VCaP (cell line): Measurements from ENCODE around the gene WNT2.

Experiments
- H3K27ac ChIP-seq: fragments of 450-650 bp; 2 replicates; pipeline ENCODE4 v1.5.1; 2017
- TF ChIP-seq, protein P1 (sequence below): fragments of 450-650 bp; conservative IDR thresholded peaks from 2 replicates; pipeline ENCODE4 v1.5.1; 2017; ENCODE audit warnings: mild to moderate bottlenecking, moderate library complexity

WNT2 gene

DNA sequence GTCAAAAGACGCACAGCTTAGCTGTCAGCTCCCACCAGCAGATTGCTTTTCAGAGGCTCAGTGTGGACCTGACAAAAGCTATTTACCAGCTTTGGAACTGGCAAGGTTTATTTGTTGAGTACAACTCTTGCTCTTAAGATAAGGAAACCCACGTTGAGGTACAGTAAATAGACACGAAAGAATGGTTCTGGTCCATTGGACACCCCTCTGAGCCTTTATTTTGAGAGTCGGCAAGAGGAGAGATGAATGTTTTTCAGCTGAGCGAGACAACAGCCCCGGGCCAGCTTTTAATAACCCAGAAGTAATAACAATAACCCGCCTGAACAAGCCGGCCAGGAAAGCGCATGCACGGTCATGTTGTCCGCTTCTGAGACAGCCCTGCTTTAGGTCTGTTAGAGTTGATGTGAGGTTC lies 49.0 kb downstream of the WNT2 start:
- TF ChIP-seq, protein P1, sequence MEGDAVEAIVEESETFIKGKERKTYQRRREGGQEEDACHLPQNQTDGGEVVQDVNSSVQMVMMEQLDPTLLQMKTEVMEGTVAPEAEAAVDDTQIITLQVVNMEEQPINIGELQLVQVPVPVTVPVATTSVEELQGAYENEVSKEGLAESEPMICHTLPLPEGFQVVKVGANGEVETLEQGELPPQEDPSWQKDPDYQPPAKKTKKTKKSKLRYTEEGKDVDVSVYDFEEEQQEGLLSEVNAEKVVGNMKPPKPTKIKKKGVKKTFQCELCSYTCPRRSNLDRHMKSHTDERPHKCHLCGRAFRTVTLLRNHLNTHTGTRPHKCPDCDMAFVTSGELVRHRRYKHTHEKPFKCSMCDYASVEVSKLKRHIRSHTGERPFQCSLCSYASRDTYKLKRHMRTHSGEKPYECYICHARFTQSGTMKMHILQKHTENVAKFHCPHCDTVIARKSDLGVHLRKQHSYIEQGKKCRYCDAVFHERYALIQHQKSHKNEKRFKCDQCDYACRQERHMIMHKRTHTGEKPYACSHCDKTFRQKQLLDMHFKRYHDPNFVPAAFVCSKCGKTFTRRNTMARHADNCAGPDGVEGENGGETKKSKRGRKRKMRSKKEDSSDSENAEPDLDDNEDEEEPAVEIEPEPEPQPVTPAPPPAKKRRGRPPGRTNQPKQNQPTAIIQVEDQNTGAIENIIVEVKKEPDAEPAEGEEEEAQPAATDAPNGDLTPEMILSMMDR = no peak
- no peak overlapping the region; the same call in 1 of the 2 replicates for H3K27ac ChIP-seq

DNA sequence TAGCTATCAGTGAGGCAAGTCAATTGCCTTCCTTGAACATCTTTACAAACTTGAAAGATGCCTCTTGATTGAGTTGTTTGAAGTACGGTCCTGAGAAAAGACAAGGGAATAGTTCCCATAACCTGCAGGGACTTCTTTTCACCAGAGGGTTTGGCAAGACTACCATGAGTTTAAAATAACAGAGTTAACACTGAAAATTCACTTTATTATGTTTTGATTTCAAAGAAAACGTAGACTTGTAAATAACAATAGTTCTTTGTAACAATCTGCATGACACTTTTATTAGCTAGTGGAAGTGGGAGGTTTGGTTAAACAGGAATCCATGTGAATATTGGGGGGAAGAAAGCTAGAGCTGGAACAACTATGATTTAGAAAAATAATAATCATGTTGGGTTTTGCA lies 49.5 kb downstream of the WNT2 start:
- TF ChIP-seq, protein P1 = no peak
- H3K27ac ChIP-seq = no peak overlapping the region; the same call in 1 of the 2 replicates

DNA sequence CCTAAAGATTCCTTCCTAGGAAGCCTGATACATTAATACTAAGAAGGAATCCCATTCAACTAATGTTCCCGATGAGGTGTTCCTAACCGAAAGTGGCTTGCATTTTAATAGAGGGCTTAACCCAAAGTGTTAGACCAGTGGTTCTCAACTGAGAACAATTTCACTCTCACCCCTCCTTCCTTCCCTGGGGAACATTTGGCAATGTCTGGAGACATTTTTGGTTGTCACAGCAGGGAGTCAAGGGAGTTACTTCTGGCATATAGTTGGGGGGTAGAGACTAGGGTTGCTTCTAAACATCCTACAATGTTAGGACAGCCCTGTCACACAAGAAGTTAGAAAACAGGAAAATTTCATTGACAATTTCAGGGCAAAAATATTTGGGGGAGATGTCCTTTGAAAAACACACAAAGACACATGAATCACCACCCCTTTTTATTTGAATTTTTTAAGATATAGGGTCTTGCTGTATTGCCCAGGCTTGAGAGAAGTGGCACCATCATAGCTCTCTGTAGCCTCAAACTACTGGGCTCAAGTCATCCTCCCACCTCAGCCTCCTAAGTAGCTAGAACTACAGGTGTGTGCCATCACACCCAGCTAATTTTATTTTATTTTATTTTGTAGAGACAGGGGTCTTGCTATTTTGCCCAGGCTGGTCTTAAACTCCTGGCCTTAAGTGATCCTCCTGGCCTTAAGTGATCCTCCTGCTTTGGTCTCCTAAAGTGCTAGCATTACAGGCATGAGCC lies 50.7 kb downstream of the WNT2 start:
- H3K27ac ChIP-seq = no peak overlapping the region

DNA sequence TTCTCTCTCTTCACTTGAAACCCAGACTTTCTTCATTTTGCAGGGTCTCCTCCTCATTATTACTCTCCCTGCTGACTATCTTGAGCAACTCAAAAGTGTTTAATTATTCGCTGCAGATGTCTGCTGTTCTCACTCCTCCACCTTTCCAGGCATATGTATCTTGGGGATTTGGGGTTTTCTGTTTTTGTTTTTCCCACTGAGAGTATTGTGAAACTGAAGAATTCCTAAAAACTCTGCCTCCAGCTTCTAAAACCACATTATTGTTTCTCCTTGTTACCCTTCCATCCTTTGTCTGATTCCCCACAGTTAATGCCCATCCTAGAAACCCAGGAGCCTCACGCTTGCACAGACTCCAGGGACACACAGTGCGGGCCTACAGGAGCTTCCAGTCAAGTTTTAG lies 51.3 kb downstream of the WNT2 start:
- TF ChIP-seq, protein P1 = no peak
- H3K27ac ChIP-seq = no peak overlapping the region

More for the DNA sequence above, 50.7 kb downstream of the WNT2 start:
- TF ChIP-seq, protein P1 = no peak

DNA sequence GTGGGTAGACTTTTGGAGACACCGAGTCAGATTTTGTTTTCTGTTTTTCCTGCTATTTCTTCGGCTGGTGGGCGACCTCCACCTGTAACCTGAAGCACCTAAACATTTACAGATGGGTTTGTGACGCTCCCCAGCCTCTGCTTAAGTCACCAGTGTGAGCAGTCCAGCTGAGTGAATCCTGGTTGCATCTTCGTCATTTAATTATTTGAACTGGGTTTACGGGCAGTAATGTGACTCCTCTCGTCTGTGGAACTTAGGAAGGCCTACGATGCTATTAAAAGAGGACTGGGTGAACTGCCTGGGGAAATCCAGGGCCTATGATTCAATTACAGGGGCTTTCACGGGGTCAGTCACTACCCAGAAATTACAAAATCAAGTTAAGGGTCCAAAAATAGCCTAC lies 52.5 kb downstream of the WNT2 start:
- no peak overlapping the region for H3K27ac ChIP-seq
- TF ChIP-seq, protein P1 = no peak

DNA sequence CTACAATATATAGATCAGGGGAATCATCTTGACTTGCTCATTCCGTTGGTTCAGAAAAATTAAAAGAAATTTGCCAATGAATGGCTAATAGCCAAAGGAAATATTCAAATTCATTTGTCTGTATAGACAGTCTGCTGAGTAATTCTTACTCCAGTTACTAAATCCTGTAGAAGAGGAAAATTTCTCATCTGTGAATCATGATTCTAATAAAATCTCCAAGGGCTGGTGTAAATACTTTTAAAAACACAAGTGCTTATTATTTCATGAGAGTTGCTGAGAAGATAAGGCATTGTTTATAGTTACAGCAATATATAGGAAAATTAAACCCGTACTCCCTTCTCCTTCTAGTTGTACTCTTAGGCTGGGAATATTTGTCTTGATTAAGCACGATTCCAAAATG lies 53.0 kb downstream of the WNT2 start:
- H3K27ac ChIP-seq = no peak overlapping the region

DNA sequence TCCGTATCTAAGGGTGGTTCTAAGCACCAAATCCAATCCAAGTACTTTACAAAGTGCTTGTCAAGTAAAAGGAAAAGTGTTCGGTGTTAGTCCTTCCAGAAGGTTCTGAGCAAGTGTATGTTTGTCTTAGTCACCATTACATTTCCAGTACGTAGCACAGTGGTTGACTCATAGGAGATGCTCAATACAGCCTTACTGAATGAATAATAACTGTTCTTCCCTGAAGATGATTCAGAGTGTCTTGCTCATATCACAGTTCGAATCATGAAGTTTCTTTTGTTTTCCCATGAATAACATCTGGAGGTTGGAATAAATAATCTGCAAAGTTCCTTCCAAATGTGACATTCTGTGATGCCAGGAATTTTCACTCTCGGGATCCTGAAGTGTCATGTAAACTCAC lies 53.4 kb downstream of the WNT2 start:
- TF ChIP-seq, protein P1 = no peak
- no peak overlapping the region for H3K27ac ChIP-seq

More for the DNA sequence above, 53.0 kb downstream of the WNT2 start:
- TF ChIP-seq, protein P1 = no peak
